SU-DHL-6 (cell line): ENCODE data around the gene HLA-A.

Experiments used
- H2AFZ ChIP-seq: fragments of 200-600 bp; sonication (generic); 2 replicates; pipeline ENCODE4 v1.6.1; 2014; ENCODE audit warnings: low read depth, mild to moderate bottlenecking, moderate library complexity, mixed read lengths, antibody characterized with exemption, low read length; ENCODE audit not compliant: severe bottlenecking
- H3F3A ChIP-seq: fragments of 200-600 bp; shearing (Covaris generic); 2 replicates; pipeline ENCODE4 v1.6.0; 2016; ENCODE audit warnings: antibody characterized with exemption, mild to moderate bottlenecking; ENCODE audit not compliant: insufficient read depth
- H3K27ac ChIP-seq: fragments of 200-600 bp; sonication (generic); 2 replicates; pipeline ENCODE4 v1.5.1; 2016; ENCODE audit warnings: low read depth, mild to moderate bottlenecking, low read length, moderate library complexity, mixed read lengths
- H3K27me3 ChIP-seq: fragments of 200-600 bp; sonication (generic), shearing (Covaris generic); 2 replicates; pipeline ENCODE4 v1.6.0; 2014; ENCODE audit warnings: mild to moderate bottlenecking, low read length
- H3K36me3 ChIP-seq: fragments of 200-600 bp; sonication (generic); 2 replicates; pipeline ENCODE4 v1.6.1; 2014; ENCODE audit warnings: mild to moderate bottlenecking, low read length, mixed read lengths
- H3K4me2 ChIP-seq: fragments of 300-600, 200-600 bp; shearing (Covaris generic), sonication (generic); 2 replicates; pipeline ENCODE4 v1.6.0; 2014; ENCODE audit warnings: low read length, low read depth, mild to moderate bottlenecking; ENCODE audit not compliant: poor library complexity, severe bottlenecking
- H3K4me3 ChIP-seq: fragments of 200-600 bp; sonication (generic); 2 replicates; pipeline ENCODE4 v1.5.1; 2014; ENCODE audit warnings: antibody characterized with exemption, low read length, mild to moderate bottlenecking, mixed read lengths; ENCODE audit not compliant: insufficient read depth, poor library complexity, severe bottlenecking
- H3K79me2 ChIP-seq: fragments of 200-600 bp; sonication (generic); 2 replicates; pipeline ENCODE4 v1.6.1; 2014; ENCODE audit warnings: mild to moderate bottlenecking, low read length, moderate library complexity; ENCODE audit not compliant: insufficient read depth
- H3K9ac ChIP-seq: fragments of 200-600 bp; sonication (generic); 2 replicates; pipeline ENCODE4 v1.7.0; 2014; ENCODE audit warnings: mild to moderate bottlenecking, low read length
- H3K9me2 ChIP-seq: fragments of 200-600 bp; sonication (generic); replicated peaks from 2 replicates; pipeline ENCODE4 v1.6.1; 2014; ENCODE audit warnings: low read length; ENCODE audit not compliant: insufficient read depth
- H3K9me3 ChIP-seq: fragments of 200-600 bp; sonication (generic); 2 replicates; pipeline ENCODE4 v1.6.1; 2014; ENCODE audit warnings: low read length, mixed read lengths; ENCODE audit not compliant: insufficient read depth
- H4K20me1 ChIP-seq: fragments of 200-600 bp; sonication (generic); 2 replicates; pipeline ENCODE4 v1.6.1; 2014; ENCODE audit warnings: low read depth, mild to moderate bottlenecking, antibody characterized with exemption, low read length, moderate library complexity, mixed read lengths
- EZH2phosphoT487 ChIP-seq: fragments of 200-600 bp; sonication (generic), shearing (Covaris generic); conservative IDR thresholded peaks from 2 replicates; pipeline ENCODE4 v1.6.1; 2018; ENCODE audit warnings: mild to moderate bottlenecking, antibody characterized with exemption, low read length, moderate library complexity, mixed read lengths
- TF ChIP-seq, protein P1 (sequence below): fragments of 200-600 bp; sonication (generic); IDR thresholded peaks from one replicate; pipeline ENCODE4 v1.5.1; 2017; ENCODE audit warnings: antibody characterized with exemption, mild to moderate bottlenecking, low read length, moderate library complexity; ENCODE audit not compliant: insufficient read depth, poor library complexity, severe bottlenecking

HLA-A gene

GRCh38 chr6:29990931-29991330 is 48.6 kb downstream of the HLA-A start:
- Histone ChIP-seq H3K9me2 (no peaks in the 10 kb centered on the region), H3K9me3 (no peaks in the 10 kb centered on the region), H3K36me3 (no peaks in the 10 kb centered on the region), H3K4me2 (no peak overlapping the region), H4K20me1 (no peaks in the 10 kb centered on the region), H2AFZ (no peak overlapping the region), H3K9ac (no peak overlapping the region), H3K27me3 (no peaks in the 10 kb centered on the region), H3F3A (no peaks in the 10 kb centered on the region), H3K27ac (no peak overlapping the region), H3K4me3 (no peak overlapping the region), H3K79me2 (no peaks in the 10 kb centered on the region)
- TF ChIP-seq, protein P1, sequence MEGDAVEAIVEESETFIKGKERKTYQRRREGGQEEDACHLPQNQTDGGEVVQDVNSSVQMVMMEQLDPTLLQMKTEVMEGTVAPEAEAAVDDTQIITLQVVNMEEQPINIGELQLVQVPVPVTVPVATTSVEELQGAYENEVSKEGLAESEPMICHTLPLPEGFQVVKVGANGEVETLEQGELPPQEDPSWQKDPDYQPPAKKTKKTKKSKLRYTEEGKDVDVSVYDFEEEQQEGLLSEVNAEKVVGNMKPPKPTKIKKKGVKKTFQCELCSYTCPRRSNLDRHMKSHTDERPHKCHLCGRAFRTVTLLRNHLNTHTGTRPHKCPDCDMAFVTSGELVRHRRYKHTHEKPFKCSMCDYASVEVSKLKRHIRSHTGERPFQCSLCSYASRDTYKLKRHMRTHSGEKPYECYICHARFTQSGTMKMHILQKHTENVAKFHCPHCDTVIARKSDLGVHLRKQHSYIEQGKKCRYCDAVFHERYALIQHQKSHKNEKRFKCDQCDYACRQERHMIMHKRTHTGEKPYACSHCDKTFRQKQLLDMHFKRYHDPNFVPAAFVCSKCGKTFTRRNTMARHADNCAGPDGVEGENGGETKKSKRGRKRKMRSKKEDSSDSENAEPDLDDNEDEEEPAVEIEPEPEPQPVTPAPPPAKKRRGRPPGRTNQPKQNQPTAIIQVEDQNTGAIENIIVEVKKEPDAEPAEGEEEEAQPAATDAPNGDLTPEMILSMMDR: no peak
- no peak for TF ChIP-seq EZH2phosphoT487

DNA sequence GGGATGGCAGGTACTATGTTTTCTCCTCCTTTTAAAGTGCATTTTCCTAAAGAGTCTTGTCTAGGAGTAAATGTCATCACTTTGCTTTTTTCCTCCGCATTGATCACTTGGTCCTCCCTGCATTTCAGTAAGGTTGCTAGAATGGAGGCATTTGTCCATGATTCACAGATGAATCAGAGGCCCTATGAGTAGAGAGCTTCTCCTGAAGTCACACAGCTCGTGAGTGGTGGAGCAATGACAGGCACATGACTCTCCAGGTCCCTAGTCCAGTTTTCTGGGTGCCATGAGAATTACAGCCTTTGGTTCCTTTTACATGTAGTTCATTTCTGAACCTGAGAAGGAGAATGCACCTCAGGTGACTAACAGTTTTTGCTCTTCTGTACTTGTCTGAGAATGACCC is 50.5 kb downstream of the HLA-A start:
- Histone ChIP-seq H3K27me3 (no peaks in the 10 kb centered on the region), H3K4me2 (no peak overlapping the region), H3K36me3 (no peaks in the 10 kb centered on the region), H3F3A (no peaks in the 10 kb centered on the region), H3K79me2 (no peaks in the 10 kb centered on the region), H3K9me2 (no peaks in the 10 kb centered on the region), H2AFZ (no peak overlapping the region), H4K20me1 (no peaks in the 10 kb centered on the region), H3K27ac (no peak overlapping the region), H3K9me3 (no peaks in the 10 kb centered on the region), H3K4me3 (no peak overlapping the region), H3K9ac (no peak overlapping the region)
- TF ChIP-seq, protein P1: no peak
- no peak for TF ChIP-seq EZH2phosphoT487

DNA sequence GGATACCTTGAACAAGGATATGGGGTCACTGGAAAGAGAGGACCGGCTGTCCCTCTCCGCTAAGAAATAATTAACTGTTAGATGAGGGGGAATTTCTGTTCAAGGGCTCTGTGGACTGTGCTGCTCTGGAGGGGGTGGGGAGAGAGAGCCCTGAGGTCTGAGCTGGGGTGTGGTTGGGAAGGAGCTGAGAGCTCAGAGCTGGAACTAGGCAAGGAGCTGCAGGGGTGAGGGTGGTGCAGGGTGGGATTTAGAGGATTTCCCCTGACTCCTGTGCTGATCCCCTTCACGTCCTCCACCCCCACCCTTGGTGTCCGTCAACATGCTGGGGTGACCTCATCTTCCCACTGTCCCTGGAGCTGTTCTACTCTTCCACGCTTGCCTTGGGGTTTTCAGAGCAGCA is 52.5 kb downstream of the HLA-A start:
- H3K36me3 ChIP-seq: no peaks in the 10 kb centered on the region
- no peaks in the 10 kb centered on the region for H3F3A ChIP-seq
- no peaks in the 10 kb centered on the region for H4K20me1 ChIP-seq
- no peaks in the 10 kb centered on the region for H3K9me2 ChIP-seq
- H3K4me3 ChIP-seq: no peak overlapping the region
- H3K9me3 ChIP-seq: no peaks in the 10 kb centered on the region
- H2AFZ ChIP-seq: no peak overlapping the region
- no peak for TF ChIP-seq EZH2phosphoT487
- TF ChIP-seq, protein P1: no peak
- no peak overlapping the region for H3K9ac ChIP-seq
- no peak overlapping the region for H3K27ac ChIP-seq
- no peak overlapping the region for H3K4me2 ChIP-seq
- no peaks in the 10 kb centered on the region for H3K27me3 ChIP-seq
- H3K79me2 ChIP-seq: no peaks in the 10 kb centered on the region

- H4K20me1 ChIP-seq: no peaks in the 10 kb centered on the region
- no peak overlapping the region for H2AFZ ChIP-seq
- no peak overlapping the region for H3K27ac ChIP-seq
- no peaks in the 10 kb centered on the region for H3K9me2 ChIP-seq
- H3F3A ChIP-seq: no peaks in the 10 kb centered on the region
- no peak overlapping the region for H3K4me2 ChIP-seq
- no peaks in the 10 kb centered on the region for H3K9me3 ChIP-seq
- H3K79me2 ChIP-seq: no peaks in the 10 kb centered on the region
- H3K9ac ChIP-seq: no peak overlapping the region
- TF ChIP-seq, protein P1: no peak
- no peak for TF ChIP-seq EZH2phosphoT487
- H3K27me3 ChIP-seq: no peaks in the 10 kb centered on the region
- no peak overlapping the region for H3K4me3 ChIP-seq
- H3K36me3 ChIP-seq: no peaks in the 10 kb centered on the region
Observed at GRCh38 chr6:29995340-29995777, 53.0 kb downstream of the HLA-A start.
